ENCODE data around the gene CUX1. TPM values are rescaled to one million over a fixed set of nuclear protein-coding genes. Genes with fewer than 3 reads are reported as not detected.

The CUX1 gene
- total and polyA plus RNA-seq, 2 of the 13 experiments (the other 11 are each of a cell fraction or from before 2014, with no cell fraction given) = 13.7 to 14.9 TPM

- TF ChIP-seq ZNF383 (CRISPR knock-in tag; IDR thresholded peaks at IDR 0.05; ENCODE audit: borderline replicate concordance) = no peak
- TF ChIP-seq ZNF678 (CRISPR knock-in tag; IDR thresholded peaks at IDR 0.05) = no peak
- peak; percentile 89 for TF ChIP-seq MAZ (IDR thresholded peaks at IDR 0.05; ENCODE audit: borderline replicate concordance, low read depth, low read length)
- no peak for TF ChIP-seq MAZ (CRISPR knock-in tag; IDR thresholded peaks at IDR 0.05; ENCODE audit: low read depth)
- no peak for TF ChIP-seq GPBP1L1 (CRISPR knock-in tag; IDR thresholded peaks at IDR 0.05)
- TF ChIP-seq PHF5A (CRISPR knock-in tag; IDR thresholded peaks at IDR 0.05; ENCODE audit: low read depth, unreplicated experiment) = no peak
- TF ChIP-seq ZBTB43 (CRISPR knock-in tag; conservative IDR thresholded peaks at IDR 0.05) = no peak
- TF ChIP-seq MYC (CRISPR knock-in tag; IDR thresholded peaks at IDR 0.05; ENCODE audit: borderline replicate concordance) = peak; percentile 29; the same call in 1 of the 2 replicates
- 0 out of 2 replicates have a peak, but pooled peaks have one; percentile 44 for TF ChIP-seq IRF9 (CRISPR knock-in tag; IDR thresholded peaks at IDR 0.05; ENCODE audit: borderline replicate concordance)
- no peak for TF ChIP-seq AFF4 (CRISPR knock-in tag; IDR thresholded peaks at IDR 0.05)
- TF ChIP-seq MAX (IDR thresholded peaks at IDR 0.05) = 0 out of 2 replicates have a peak, but pooled peaks have one; percentile 18
- 0 out of 2 replicates have a peak, but pooled peaks have one; percentile 31 for TF ChIP-seq ZNF710 (CRISPR knock-in tag; IDR thresholded peaks at IDR 0.05; ENCODE audit: borderline replicate concordance)
Observed at GRCh38 chr7:102279537-102280400, 462.3 kb downstream of the CUX1 start (continued).
